ENCODE data around the gene CES2.
"Not testable (repeated sequence)": the region's sequence is repeated elsewhere in the genome, so short reads cannot be mapped to it uniquely, and the experiment has no call there.

CES2 gene

DNA sequence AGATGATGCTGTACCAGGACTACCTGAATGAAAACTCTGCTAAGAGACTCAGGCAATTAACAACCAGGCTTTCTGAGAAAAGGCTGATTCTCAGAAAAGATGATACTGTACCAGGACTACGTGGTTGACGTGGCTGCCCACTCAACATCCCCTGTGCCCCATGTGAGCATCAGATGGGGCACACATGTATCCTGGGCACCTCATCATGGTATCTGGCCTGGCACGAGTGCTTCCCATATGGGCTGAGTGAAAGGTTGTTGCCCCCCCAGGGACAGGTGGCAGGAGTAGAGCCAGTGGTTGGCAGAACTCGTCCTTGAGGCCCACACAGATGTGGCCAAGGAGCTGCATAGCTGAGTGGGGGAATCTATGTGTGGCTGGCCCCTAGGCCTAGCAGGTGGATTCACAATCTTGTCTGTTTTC lies 49.6 kb downstream of the CES2 start:
- no peak for DNase-seq (ENCODE audit: low read depth)

DNA sequence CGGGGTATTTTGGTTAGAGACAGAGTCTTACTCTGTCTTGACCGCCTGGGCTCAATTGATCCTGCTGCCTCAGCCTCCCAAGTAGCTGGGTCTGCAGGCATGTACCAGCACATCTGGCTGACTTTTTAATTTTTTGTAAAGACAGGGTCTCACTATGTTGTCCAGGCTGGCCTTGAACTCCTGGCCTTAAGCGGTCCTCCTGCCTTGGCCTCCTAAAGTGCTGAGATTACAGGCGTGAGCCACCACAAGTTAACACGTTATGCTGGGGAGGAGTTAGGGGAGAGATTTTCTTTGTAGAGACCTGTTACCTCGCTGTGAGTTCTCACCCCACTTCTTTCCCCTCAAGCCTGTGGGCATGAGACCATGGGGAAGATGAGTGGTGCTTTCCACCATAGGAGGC lies 51.2 kb downstream of the CES2 start:
- DNase-seq (ENCODE audit: low read depth): no peak

DNA sequence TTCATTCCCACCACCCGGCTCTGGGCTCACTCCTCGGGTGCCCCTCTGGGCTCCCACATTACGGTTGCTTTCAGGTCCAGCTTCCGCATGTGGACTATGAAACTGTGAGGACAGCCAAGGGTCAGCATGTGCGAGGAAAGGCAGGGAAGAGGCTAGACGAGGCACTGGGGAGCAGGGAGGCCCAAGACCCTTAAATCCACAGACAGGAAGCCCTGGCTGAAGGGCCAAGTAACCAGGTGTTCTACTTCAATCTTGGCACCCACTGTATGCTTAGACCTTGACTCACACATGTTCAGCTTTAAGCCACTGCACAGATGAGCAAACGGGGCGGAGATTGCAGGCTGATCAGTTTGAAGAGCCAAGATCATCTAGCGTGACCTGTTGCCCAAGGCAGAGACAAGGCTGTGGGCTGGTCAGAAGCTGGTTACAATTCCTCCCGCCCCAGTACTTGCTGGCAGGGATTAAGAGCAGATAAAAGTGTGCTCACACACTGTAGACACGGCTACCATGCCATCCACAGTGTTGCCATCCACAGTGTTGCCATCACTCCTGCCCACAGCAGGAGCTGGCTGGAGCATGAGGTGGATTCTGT lies 53.0 kb downstream of the CES2 start, which contains the start of gene CES4A:
TSS of gene CES4A (plus strand) at position 393 of the 592 bp plus-strand sequence. CDS start at position 577, 184 bp downstream.
- DNase-seq (ENCODE audit: low read depth): no peak

DNA sequence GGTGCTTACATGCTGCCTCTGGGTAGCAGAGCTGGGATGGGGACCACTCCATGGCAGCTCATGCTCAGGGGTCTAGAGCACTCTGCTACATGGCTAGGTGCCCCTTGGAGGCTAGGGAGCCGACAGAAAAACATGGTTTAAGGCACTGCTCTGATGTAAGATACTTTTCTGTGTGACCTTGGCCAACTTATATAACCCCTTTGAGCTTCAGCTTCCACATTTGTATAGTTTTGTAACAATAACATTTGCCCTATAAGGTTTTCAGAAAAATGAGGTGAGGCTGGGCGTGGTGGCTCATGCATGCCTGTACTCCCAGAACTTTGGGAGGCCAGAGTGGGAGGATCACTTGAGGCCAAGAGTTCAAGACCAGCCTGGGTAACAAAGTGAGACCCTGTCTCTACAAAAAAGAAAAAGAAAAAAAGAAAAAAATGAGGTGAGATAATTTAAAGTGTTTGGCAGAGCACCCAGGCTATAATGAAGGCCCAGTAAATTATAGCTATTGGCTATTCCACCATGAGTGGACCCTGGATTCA lies 56.3 kb downstream of the CES2 start:
- no peak for DNase-seq (ENCODE audit: low read depth)

DNA sequence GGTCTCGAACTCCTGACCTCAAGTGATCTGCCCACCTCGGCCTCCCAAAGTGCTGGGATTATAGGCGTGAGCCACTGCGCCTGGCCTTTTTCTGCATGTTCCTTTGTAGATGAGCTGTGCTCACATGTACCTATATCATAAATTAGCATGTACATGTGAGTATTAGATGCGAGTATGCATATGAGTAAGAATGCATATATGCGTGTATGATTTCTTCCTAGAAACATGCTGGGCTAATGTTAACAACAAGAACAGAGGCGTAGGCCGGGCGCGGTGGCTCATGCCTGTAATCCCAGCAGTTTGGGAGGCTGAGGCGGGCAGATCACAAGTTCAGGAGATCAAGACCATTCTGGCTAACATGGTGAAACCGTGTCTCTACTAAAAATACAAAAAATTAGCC lies 58.2 kb downstream of the CES2 start:
- not testable (repeated sequence) for DNase-seq (ENCODE audit: low read depth)
